HG02610 (cell line): ENCODE data around the gene VWA2.

ENCODE experiments used
- ATAC-seq: cut with Tn5 transposase; IDR thresholded peaks from one replicate; pipeline ENCODE4 v1.9.1; 2021; ENCODE audit warnings: mild to moderate bottlenecking, moderate library complexity; ENCODE audit not compliant: unreplicated experiment

Gene VWA2

DNA sequence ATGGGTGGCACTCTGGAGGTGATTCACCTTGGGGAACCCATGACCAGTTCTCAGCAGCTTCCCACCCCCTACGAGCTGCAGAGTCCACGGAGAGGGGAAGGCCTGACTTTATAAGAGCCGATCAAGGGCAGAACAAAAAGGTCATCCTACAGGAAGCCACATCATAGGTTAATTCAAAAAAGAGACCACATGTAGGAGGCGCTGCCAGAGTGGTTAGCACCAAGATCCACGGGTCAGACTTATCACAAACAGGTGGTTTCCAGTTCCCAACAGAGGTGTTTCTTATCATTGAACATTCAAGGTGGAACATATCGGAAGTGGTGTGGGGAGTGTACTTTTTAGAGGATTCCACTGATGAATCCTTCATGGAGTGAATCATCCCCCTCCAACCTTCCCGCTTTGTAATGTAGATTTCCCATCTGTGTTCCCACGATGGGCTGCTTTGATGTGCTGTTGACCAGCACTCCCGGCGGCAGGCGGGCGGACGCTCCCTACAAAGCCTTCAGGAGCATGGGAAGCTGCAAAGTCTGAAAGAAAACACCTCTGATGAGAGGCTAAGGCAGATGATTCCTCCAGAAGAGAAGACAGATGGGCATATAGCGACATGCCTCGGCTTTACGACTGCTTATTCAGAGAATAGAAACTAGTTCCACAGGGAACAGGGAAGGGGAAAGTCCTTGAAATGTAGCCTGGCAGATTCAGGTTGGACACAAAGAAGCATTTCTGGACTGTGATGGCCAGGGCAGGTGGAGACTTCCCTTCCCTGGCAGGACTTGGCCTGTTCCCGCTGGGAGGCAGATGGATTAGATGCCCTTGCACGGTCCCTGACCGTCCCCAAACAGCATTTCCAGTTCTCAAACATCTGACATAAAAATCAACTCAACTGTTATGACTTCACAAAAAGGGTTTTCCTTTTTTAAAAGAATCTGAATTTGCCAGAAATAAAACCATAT is 98.7 kb downstream of the VWA2 start:
- ATAC-seq = peak; percentile 69

GRCh38 chr10:114340816-114341215 is 101.8 kb downstream of the VWA2 start:
- ATAC-seq = no peak
